Tibial nerve (tissue), 3 donors: Measurements from ENCODE around the gene SUGCT.

Experiments
- POLR2A ChIP-seq, 2 donors: fragments of 450-650 bp; IDR thresholded peaks; one replicate each; pipeline ENCODE4 v1.6.1; 2017; ENCODE audit warnings: antibody characterized with exemption in 2 of 2, mild to moderate bottlenecking in 2 of 2, moderate library complexity in 2 of 2
- TF ChIP-seq, protein P1 (sequence below), 5 experiments: fragments of 200-600 bp in 3 of 5; fragments of 450-650 bp in 2 of 5; sonication (generic) in 3 of 5; IDR thresholded peaks; one replicate each; pipeline ENCODE4 v1.5.1; 2016 to 2019; ENCODE audit warnings: antibody characterized with exemption in 5 of 5, mild to moderate bottlenecking in 3 of 5, moderate library complexity in 2 of 5

DNA sequence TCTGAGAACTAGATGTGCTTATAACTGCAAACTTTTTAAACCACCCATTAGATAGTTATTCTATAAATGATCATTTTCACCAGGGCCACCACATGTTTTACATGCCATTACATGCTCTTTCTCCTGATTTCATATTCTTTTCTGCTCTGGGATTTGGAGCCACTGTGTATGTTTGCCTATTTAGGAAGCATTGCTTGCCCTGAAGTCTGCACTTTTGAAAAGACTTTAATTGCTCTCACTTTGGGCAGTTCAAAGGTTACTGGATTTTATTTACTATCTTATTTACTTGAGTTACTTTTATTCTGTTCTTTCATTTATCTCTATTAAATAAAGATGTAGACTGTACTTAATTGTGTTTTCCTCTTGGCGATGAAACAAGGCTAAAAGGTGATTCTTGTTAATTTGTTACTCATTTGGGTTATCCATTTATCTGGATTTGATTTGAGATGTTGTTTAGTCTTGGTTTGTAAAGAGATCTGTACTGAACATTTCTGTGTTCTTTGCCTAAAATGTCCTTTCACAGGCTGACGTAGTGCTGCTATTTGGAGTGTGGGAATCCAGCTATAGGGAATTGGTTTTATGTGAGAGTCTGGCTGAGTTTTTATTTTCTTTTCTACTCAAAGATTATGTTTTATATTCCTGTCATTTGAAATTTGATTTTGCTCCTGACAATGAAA is 88.8 kb downstream of the SUGCT start:
- no peak for TF ChIP-seq POLR2A (IDR thresholded peaks at IDR 0.05)
- TF ChIP-seq, protein P1, sequence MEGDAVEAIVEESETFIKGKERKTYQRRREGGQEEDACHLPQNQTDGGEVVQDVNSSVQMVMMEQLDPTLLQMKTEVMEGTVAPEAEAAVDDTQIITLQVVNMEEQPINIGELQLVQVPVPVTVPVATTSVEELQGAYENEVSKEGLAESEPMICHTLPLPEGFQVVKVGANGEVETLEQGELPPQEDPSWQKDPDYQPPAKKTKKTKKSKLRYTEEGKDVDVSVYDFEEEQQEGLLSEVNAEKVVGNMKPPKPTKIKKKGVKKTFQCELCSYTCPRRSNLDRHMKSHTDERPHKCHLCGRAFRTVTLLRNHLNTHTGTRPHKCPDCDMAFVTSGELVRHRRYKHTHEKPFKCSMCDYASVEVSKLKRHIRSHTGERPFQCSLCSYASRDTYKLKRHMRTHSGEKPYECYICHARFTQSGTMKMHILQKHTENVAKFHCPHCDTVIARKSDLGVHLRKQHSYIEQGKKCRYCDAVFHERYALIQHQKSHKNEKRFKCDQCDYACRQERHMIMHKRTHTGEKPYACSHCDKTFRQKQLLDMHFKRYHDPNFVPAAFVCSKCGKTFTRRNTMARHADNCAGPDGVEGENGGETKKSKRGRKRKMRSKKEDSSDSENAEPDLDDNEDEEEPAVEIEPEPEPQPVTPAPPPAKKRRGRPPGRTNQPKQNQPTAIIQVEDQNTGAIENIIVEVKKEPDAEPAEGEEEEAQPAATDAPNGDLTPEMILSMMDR (IDR thresholded peaks at IDR 0.05): no peak
